Sigmoid colon (tissue), 7 donors: ENCODE results near the gene GIGYF2. TPM values are rescaled to one million over a fixed set of nuclear protein-coding genes. Genes with fewer than 3 reads are reported as not detected.

Experiments
- DNase-seq: peaks from one replicate; pipeline ENCODE4 v3.0.0-alpha.2; 2019
- H3K27ac ChIP-seq, 4 donors: fragments of 200-600 bp; sonication (generic); one replicate each; pipeline ENCODE4 v1.5.1; 2016 to 2019; ENCODE audit warnings: mild to moderate bottlenecking in 1 of 4
- H3K27me3 ChIP-seq, 3 donors: fragments of 200-600 bp; sonication (generic); one replicate each; pipeline ENCODE4 v1.5.1; 2019; ENCODE audit warnings: mild to moderate bottlenecking in 1 of 3
- H3K36me3 ChIP-seq, 4 donors: fragments of 200-600 bp; sonication (generic); one replicate each; pipeline ENCODE4 v1.5.1; 2016 to 2019
- H3K4me1 ChIP-seq, 4 donors: fragments of 200-600 bp; sonication (generic); one replicate each; pipeline ENCODE4 v1.5.1; 2017 to 2019
- H3K4me3 ChIP-seq, 4 donors: fragments of 200-600 bp; sonication (generic); one replicate each; pipeline ENCODE4 v1.5.1; 2017 to 2019; ENCODE audit warnings: mild to moderate bottlenecking in 2 of 4, moderate library complexity in 1 of 4
- H3K9me3 ChIP-seq, 4 donors: fragments of 200-600 bp in 3 of 4; sonication (generic) in 3 of 4; one replicate each; pipeline versions ENCODE4 v1.5.1 to v1.6.1; 2013 to 2019
- CTCF ChIP-seq, 4 experiments: fragments of 450-650 bp in 3 of 4; fragments of 200-600 bp in 1 of 4; IDR thresholded peaks; one replicate each; pipeline ENCODE4 v1.5.1; 2016 to 2019; ENCODE audit warnings: antibody characterized with exemption in 4 of 4, mild to moderate bottlenecking in 3 of 4, moderate library complexity in 2 of 4
- EP300 ChIP-seq, 4 donors: sonication (generic); formaldehyde crosslinking; IDR thresholded peaks; one replicate each; pipeline ENCODE4 v1.6.1; 2017; ENCODE audit warnings: antibody characterized with exemption in 4 of 4
- POLR2A ChIP-seq, 2 donors: fragments of 450-650 bp; IDR thresholded peaks; one replicate each; pipeline ENCODE4 v1.6.1; 2016; ENCODE audit warnings: antibody characterized with exemption in 2 of 2, mild to moderate bottlenecking in 2 of 2, moderate library complexity in 2 of 2
- POLR2AphosphoS5 ChIP-seq, 4 donors: sonication (generic); formaldehyde crosslinking; IDR thresholded peaks; one replicate each; pipeline ENCODE4 v1.6.1; 2017; ENCODE audit warnings: antibody characterized with exemption in 4 of 4
- WGBS, 2 donors: extraction: QIAGEN DNeasy Blood & Tissue Kit; methylation state at CpG; one replicate each; pipeline ENCODE4 v1.1.7; 2013; 5-methylcytosine and 5-hydroxymethylcytosine counted together
- intact Hi-C: fragments of 100-400 bp; cut with DNase I; formaldehyde crosslinking; loops from one replicate; pipeline ENCODE4 v1.15.1; 2023
- polyA plus RNA-seq, 3 donors: library from polyadenylated mRNA; stranded (reverse); fragments of 200-250 nt; gene quantifications; one replicate each; pipeline ENCODE4 v1.2.3, GENCODE V29; 2013
- total RNA-seq, 4 donors: library from RNA; depleted of rRNA; stranded (reverse); fragments of >200 nt; gene quantifications; one replicate each; pipeline ENCODE4 v1.1.0, GENCODE V29; 2016
- donor health status: healthy with polysubstance abuse.
- donor health status: Bipolar disorder and iron deficiency.
- donor health status: healthy.

Gene GIGYF2
- total and polyA plus RNA-seq, 7 donors, result 10.2 to 90.0 (median 62.9) TPM

DNA sequence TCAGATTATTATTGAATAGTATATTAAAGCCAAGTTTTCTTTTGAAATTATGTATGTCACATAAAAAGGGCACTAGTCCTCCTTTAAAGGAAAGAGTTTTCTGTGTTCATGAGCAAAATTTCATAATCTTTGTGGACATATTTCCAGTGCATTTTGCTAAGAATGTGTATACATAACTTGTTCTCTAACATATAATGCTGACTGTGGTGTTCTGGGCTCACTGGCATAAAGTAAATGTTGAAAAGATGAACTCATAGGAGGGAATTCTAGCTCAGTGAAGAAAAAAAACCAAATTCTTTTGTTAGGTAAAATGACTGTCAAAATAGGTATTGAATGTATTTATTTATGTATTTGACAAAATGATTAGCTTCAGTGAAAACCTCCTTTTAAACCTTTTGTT lies 73.1 kb downstream of the GIGYF2 start:
- Histone ChIP-seq H3K4me1 (peaks cover 0 to 4% (median 0%) of the 10 kb centered on the region in 4 donors), H3K36me3 (peaks cover 0 to 57% (median 6%) of the 10 kb centered on the region in 4 donors), H3K9me3 (no peaks in the 10 kb centered on the region), H3K4me3 (no peak overlapping the region), H3K27ac (no peak overlapping the region), H3K27me3 (no peaks in the 10 kb centered on the region)
- intact Hi-C loops, result no loop called here
- TF ChIP-seq POLR2A (IDR thresholded peaks at IDR 0.05), result no peak
- no peak for TF ChIP-seq EP300 (IDR thresholded peaks at IDR 0.05)
- TF ChIP-seq POLR2AphosphoS5 (IDR thresholded peaks at IDR 0.05), result no peak
- TF ChIP-seq CTCF (IDR thresholded peaks at IDR 0.05), result no peak
- no peak for DNase-seq

DNA sequence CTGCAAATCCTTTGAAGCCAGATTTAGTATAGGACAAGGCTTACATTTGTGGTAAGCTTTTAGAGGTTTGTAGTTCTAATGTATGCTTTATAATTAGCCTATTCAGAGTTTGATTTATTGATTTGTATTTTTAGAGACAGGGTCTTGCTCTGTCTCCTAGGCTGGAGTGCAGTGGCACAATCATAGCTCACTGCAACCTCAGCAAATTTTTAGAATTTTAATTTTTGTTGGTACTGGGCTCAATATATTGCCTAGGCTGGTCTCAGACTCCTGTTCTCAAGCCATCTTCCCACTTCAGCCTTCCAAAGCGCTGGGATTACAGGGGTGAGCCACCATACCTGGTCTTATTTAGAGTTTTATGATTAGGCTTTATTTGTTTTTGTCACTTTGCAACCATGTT lies 74.7 kb downstream of the GIGYF2 start:
- Histone ChIP-seq H3K36me3 (peaks cover 0 to 41% (median 6%) of the 10 kb centered on the region in 4 donors), H3K27me3 (no peaks in the 10 kb centered on the region), H3K9me3 (no peaks in the 10 kb centered on the region), H3K27ac (no peak overlapping the region), H3K4me1 (peaks cover 0 to 6% (median 5%) of the 10 kb centered on the region in 4 donors), H3K4me3 (no peak overlapping the region)
- intact Hi-C loops, result no loop called here
- TF ChIP-seq POLR2A (IDR thresholded peaks at IDR 0.05) (no peak), CTCF (IDR thresholded peaks at IDR 0.05) (no peak), EP300 (IDR thresholded peaks at IDR 0.05) (no peak), POLR2AphosphoS5 (IDR thresholded peaks at IDR 0.05) (no peak)
- 92 to 93% methylated on average over 1 of the region's 1 CpG for WGBS, 2 donors
- DNase-seq, result no peak

- H3K27ac ChIP-seq, result no peak overlapping the region
- no peaks in the 10 kb centered on the region for H3K9me3 ChIP-seq
- TF ChIP-seq POLR2AphosphoS5 (IDR thresholded peaks at IDR 0.05) (no peak), EP300 (IDR thresholded peaks at IDR 0.05) (no peak), CTCF (IDR thresholded peaks at IDR 0.05) (no peak), POLR2A (IDR thresholded peaks at IDR 0.05) (no peak)
- peaks cover 0 to 35% (median 6%) of the 10 kb centered on the region in 4 donors for H3K36me3 ChIP-seq
- DNase-seq, result no peak
- intact Hi-C loops, result no loop called here
- WGBS, 2 donors, result 64 to 85% methylated on average over 2 of the region's 2 CpGs
- H3K27me3 ChIP-seq, result no peaks in the 10 kb centered on the region
- H3K4me1 ChIP-seq, result peaks cover 0 to 6% (median 5%) of the 10 kb centered on the region in 4 donors
- no peak overlapping the region for H3K4me3 ChIP-seq
Measured at GRCh38 chr2:232772531-232772930, 75.4 kb downstream of the GIGYF2 start.

DNA sequence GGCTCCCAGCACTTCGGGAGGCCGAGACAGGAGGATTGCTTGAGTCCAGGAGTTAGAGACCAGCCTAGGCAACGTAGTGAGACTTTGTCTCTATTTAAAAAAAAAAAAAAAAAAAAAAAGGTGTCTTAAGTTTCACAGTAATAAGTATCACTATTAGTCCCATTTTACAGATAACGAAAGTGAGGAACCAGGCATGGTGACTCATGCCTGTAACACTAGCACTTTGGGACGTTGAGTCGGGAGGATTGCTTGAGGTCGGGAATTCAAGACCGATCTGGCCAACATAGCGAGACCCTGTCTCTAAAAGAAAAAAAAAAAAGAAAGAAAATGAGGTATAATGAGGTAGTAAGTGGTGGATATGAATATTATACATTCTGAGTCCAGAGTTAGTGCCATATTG lies 76.7 kb downstream of the GIGYF2 start:
- no peaks in the 10 kb centered on the region for H3K9me3 ChIP-seq
- peaks cover 0 to 23% (median 6%) of the 10 kb centered on the region in 4 donors for H3K36me3 ChIP-seq
- no peak overlapping the region for H3K27ac ChIP-seq
- H3K4me3 ChIP-seq, result no peak overlapping the region
- intact Hi-C loops, result no loop called here
- H3K4me1 ChIP-seq, result peaks cover 0 to 11% (median 7%) of the 10 kb centered on the region in 4 donors
- TF ChIP-seq CTCF (IDR thresholded peaks at IDR 0.05), result no peak
- no peak for TF ChIP-seq EP300 (IDR thresholded peaks at IDR 0.05)
- TF ChIP-seq POLR2AphosphoS5 (IDR thresholded peaks at IDR 0.05), result no peak
- TF ChIP-seq POLR2A (IDR thresholded peaks at IDR 0.05), result no peak
- 94 to 95% methylated on average over 9 of the region's 9 CpGs for WGBS, 2 donors
- no peaks in the 10 kb centered on the region for H3K27me3 ChIP-seq
- DNase-seq, result no peak

DNA sequence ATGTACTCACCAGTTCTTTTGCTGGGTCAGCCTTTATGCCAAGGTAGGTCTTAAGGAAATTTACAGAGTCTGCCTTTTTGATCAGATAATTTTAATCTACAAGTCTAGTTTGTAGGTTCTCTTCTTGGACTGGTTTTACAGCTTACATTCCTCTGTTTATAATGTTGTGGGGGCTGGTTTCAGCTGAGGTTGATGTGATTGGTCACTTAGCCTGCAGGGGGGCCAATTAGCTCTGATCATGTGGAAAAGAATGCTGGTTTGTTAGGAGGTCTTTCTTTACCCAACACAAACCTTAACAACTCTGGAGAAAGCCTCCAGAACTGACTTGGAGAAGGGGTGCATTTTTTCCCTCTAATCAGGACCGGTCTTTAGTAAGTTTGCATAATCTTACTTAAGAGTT lies 79.3 kb downstream of the GIGYF2 start, which contains the start of gene KCNJ13:
Gene KCNJ13, minus strand, starts transcription at position 131 of the 400 bp plus-strand sequence. CDS start 5,203 bp downstream, outside the sequence.
- DNase-seq, result no peak
- peaks cover 0 to 13% (median 2%) of the 10 kb centered on the region in 4 donors for H3K36me3 ChIP-seq
- no peak for TF ChIP-seq POLR2A (IDR thresholded peaks at IDR 0.05)
- no peak for TF ChIP-seq POLR2AphosphoS5 (IDR thresholded peaks at IDR 0.05)
- no peak for TF ChIP-seq CTCF (IDR thresholded peaks at IDR 0.05)
- TF ChIP-seq EP300 (IDR thresholded peaks at IDR 0.05), result no peak
- H3K4me1 ChIP-seq, result peaks cover 0 to 29% (median 18%) of the 10 kb centered on the region in 4 donors
- H3K27ac ChIP-seq, result no peak within 1 kb of the TSS
- intact Hi-C loops, result no loop called here
- H3K9me3 ChIP-seq, result no peaks in the 10 kb centered on the region
- no peaks in the 10 kb centered on the region for H3K27me3 ChIP-seq
- WGBS, 2 donors, result 88 to 93% methylated on average over 1 of the region's 1 CpG
- no peak within 1 kb of the TSS for H3K4me3 ChIP-seq
